ENCODE data around the gene PPP2R5B.

Gene PPP2R5B

DNA sequence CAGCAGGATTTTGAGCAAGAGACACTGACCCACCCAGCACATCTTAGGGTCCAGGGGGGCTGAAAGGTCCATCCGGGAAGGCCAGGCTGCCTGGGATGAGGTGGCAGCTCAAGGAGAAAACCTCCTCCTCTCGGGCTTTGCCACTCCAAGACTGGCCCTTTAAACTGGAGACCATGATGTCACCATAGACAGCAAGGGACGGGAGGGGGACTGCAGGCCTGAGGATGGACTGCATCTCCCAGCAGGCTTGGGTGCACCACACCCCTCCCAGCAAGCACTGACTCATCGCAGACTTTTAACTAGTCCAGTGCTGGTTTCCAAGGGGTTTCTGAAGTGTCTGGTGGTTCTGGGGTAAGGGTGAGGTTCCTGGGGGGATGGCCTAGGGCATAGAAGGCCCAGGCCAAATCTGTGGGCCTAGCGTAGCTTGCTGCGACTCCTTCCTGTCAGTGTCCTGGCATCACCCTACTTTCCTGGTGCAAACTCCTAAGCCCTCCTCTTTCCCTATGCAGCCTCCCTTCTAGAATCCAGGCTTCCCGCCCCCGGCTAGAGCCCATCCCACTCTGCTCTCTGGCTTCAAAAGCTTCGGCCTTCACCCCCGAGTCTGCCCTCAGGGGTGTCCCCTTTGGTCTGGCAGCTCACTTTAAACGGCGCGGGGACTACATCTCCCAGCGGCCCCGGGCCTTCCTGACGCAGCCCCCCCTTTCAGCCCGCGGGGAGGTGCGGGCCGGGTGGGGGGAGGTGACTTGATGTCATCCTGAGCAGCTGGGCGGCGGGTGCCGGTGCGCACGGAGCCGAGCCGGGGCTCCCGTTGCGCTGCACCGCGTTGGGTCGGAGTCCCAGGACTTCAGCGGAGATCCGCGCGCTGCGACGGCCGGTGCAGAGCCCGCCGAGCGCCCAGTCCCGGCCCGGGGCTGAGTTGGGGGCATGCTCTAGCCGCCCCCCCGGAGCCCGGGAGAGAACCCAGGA, at the start of gene PPP2R5B:
Gene PPP2R5B (plus strand): TSS at position 746 of the 966 bp plus-strand sequence. CDS start 1,046 bp downstream, outside the sequence.
- peak; percentile 92 for DNase-seq (ENCODE audit: extremely low spot score)
- TF ChIP-seq TARDBP (IDR thresholded peaks at IDR 0.05) (no peak), NFRKB (IDR thresholded peaks at IDR 0.05) (no peak), FOXA1 (IDR thresholded peaks at IDR 0.05) (no peak), ELF4 (IDR thresholded peaks at IDR 0.05) (0 out of 2 replicates have a peak, but pooled peaks have one; percentile 39), HDGF (IDR thresholded peaks at IDR 0.05; ENCODE audit: borderline replicate concordance) (peak; percentile 11; the same call in 1 of the 2 replicates), BHLHE40 (IDR thresholded peaks at IDR 0.05; ENCODE audit: borderline replicate concordance) (no peak), SP1 (IDR thresholded peaks at IDR 0.05) (no peak), L3MBTL2 (conservative IDR thresholded peaks at IDR 0.05) (no peak), ZNF384 (IDR thresholded peaks at IDR 0.05) (no peak), FOXM1 (IDR thresholded peaks at IDR 0.05; ENCODE audit: borderline replicate concordance) (peak; percentile 83), FOXK2 (IDR thresholded peaks at IDR 0.05) (no peak), CTBP1 (IDR thresholded peaks at IDR 0.05; ENCODE audit: borderline replicate concordance) (no peak)
- TF ChIP-seq, protein P1, sequence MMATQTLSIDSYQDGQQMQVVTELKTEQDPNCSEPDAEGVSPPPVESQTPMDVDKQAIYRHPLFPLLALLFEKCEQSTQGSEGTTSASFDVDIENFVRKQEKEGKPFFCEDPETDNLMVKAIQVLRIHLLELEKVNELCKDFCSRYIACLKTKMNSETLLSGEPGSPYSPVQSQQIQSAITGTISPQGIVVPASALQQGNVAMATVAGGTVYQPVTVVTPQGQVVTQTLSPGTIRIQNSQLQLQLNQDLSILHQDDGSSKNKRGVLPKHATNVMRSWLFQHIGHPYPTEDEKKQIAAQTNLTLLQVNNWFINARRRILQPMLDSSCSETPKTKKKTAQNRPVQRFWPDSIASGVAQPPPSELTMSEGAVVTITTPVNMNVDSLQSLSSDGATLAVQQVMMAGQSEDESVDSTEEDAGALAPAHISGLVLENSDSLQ (IDR thresholded peaks at IDR 0.05), result peak; percentile 7; the same call in 1 of the 2 replicates
- CTCF ChIA-PET, result no interaction called here
- POLR2A ChIA-PET, result interaction anchor here (0.5 to 1.5 kb wide), 7 partner anchors 11 to 88 kb away, joined by 3 to 9 read pairs (median 3); partner anchors contain the start of gene GPHA2

DNA sequence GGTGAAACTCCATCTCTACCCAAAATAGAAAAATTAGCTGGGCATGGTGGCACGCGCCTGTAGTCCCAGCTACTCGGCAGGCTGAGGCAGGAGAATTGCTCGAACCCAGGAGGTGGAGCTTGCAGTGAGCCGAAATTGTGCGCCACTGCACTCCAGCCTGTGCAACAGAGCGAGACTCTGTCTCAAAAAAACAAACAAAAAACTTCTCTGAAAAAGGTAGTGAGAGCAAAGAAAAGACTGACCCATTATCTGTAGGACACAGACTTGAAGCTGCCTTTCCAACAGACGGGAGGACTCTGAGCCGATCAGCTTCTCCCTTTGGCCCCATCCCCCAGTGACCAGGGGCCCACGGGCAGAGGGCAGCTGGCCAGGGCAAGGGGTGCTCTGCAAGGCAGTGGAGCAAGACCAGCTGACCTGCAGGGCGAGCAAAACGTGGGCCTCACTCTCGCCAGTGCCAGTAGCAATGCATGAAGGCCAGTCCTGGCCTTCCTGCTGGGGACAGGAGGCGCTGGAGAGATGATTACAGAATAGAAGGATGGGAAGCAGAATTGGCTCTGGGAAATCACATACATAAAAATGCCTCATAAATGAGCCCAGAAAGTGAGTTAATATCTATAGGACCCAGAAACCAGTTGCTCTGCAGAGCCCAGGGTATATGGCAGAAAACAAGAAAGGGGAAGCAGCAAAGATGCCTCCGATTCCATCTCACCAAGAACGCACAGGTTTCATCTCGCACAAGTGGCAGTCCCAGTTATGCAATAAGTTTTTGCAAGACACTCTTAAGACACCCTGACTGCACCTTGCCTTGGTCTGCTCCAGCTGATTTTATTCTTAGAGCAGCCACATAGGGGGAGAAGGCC, 48.9 kb upstream of the PPP2R5B start:
- TF ChIP-seq ARNT (IDR thresholded peaks at IDR 0.05) (no peak), ELF4 (IDR thresholded peaks at IDR 0.05) (no peak), HDGF (IDR thresholded peaks at IDR 0.05; ENCODE audit: borderline replicate concordance) (no peak), NFRKB (IDR thresholded peaks at IDR 0.05) (no peak), FOXA1 (IDR thresholded peaks at IDR 0.05) (no peak), TARDBP (IDR thresholded peaks at IDR 0.05) (no peak), CTBP1 (IDR thresholded peaks at IDR 0.05; ENCODE audit: borderline replicate concordance) (no peak)
- POLR2A ChIA-PET, result interaction anchor here (1.1 to 5.0 kb wide), 3 partner anchors 11 to 13 kb away, joined by 3 to 26 read pairs (median 4); no protein-coding TSS in a partner anchor
- DNase-seq (ENCODE audit: extremely low spot score), result no peak
- CTCF ChIA-PET, result interaction anchor here (0.8 to 1.0 kb wide), 2 partner anchors 20 to 88 kb away, joined by 3 to 4 read pairs; no protein-coding TSS in a partner anchor

DNA sequence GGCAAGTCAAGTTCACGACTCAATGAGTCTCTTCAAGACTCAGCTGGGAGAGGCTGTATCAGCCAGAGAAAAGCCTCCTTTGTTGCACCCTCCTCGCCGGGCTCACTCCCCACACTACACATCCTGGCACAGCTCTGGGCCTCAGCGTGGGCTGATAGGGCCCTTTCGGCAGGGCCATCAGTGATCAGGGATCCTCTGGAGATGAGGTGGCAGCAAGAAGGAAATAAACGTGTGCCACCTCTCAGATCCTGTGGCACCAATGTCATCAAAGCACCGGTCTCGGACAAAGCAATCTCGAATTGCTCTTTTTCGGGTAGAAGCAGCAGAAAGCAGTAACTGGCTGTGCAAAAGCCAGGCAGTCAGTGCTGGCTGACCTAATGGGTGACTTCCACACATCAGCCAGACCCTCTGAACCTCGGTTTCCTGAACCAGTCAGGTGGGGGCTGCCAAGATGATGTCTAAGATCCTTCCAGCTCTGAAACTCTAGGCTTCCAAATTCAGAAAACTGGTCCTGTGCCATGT, 48.2 kb upstream of the PPP2R5B start:
- CTCF ChIA-PET, result no interaction called here
- TF ChIP-seq NFRKB (IDR thresholded peaks at IDR 0.05) (no peak), ELF4 (IDR thresholded peaks at IDR 0.05) (no peak), HDGF (IDR thresholded peaks at IDR 0.05; ENCODE audit: borderline replicate concordance) (no peak), SUZ12 (IDR thresholded peaks at IDR 0.05) (no peak), FOXA1 (IDR thresholded peaks at IDR 0.05) (no peak), ZNF384 (IDR thresholded peaks at IDR 0.05) (no peak), CTBP1 (IDR thresholded peaks at IDR 0.05; ENCODE audit: borderline replicate concordance) (no peak), ARNT (IDR thresholded peaks at IDR 0.05) (no peak), L3MBTL2 (conservative IDR thresholded peaks at IDR 0.05) (no peak), FOXM1 (IDR thresholded peaks at IDR 0.05; ENCODE audit: borderline replicate concordance) (no peak), SP1 (IDR thresholded peaks at IDR 0.05) (no peak), BHLHE40 (IDR thresholded peaks at IDR 0.05; ENCODE audit: borderline replicate concordance) (no peak), TARDBP (IDR thresholded peaks at IDR 0.05) (no peak), FOXK2 (IDR thresholded peaks at IDR 0.05) (no peak), LEF1 (IDR thresholded peaks at IDR 0.05; ENCODE audit: borderline replicate concordance) (no peak)
- TF ChIP-seq, protein P1 (IDR thresholded peaks at IDR 0.05), result no peak
- POLR2A ChIA-PET, result interaction anchor here (1.1 to 5.0 kb wide), 3 partner anchors 7 to 12 kb away, joined by 3 to 26 read pairs (median 14); no protein-coding TSS in a partner anchor
- DNase-seq (ENCODE audit: extremely low spot score), result no peak

DNA sequence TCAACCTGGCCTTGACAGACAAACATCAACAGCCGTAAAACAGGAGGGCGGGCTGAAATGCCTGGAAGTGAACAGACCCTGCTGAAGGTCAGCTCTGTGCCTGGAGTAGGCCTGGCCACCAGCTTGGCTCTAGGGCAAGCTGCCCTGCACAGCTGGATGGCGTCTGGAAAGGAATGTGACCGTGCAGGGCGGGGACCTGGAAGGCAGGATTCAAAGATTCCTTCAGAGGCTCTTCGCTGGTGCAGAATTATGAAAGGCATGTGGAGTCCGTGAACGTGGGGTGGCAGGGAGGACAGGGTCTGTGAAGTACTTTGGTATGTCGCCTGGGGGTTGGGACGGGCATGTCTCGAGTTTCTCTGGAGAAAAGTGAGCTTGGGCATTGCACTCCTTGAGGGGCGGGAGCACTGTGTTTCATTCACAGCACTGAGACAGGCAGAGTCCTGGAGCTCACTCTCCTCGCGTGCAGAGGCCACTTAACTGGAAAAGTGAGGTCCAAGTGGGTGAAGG, 47.6 kb upstream of the PPP2R5B start:
- no peak for DNase-seq (ENCODE audit: extremely low spot score)
- ChIA-PET CTCF (interaction anchor here (1.2 to 2.5 kb wide), 3 partner anchors 11 to 31 kb away, joined by 4 to 13 read pairs (median 7); no protein-coding TSS in a partner anchor), POLR2A (interaction anchor here (0.9 to 5.0 kb wide), 4 partner anchors 8 to 14 kb away, joined by 3 to 26 read pairs (median 8); no protein-coding TSS in a partner anchor)
- no peak for TF ChIP-seq NFRKB (IDR thresholded peaks at IDR 0.05)
- TF ChIP-seq CTBP1 (IDR thresholded peaks at IDR 0.05; ENCODE audit: borderline replicate concordance), result no peak
- TF ChIP-seq SP1 (IDR thresholded peaks at IDR 0.05), result no peak
- no peak for TF ChIP-seq HDGF (IDR thresholded peaks at IDR 0.05; ENCODE audit: borderline replicate concordance)
- no peak for TF ChIP-seq FOXK2 (IDR thresholded peaks at IDR 0.05)
- no peak for TF ChIP-seq SUZ12 (IDR thresholded peaks at IDR 0.05)
- TF ChIP-seq ZNF384 (IDR thresholded peaks at IDR 0.05), result no peak
- no peak for TF ChIP-seq TARDBP (IDR thresholded peaks at IDR 0.05)
- TF ChIP-seq LEF1 (IDR thresholded peaks at IDR 0.05; ENCODE audit: borderline replicate concordance), result no peak
- TF ChIP-seq BHLHE40 (IDR thresholded peaks at IDR 0.05; ENCODE audit: borderline replicate concordance), result no peak
- TF ChIP-seq, protein P1 (IDR thresholded peaks at IDR 0.05), result no peak
- no peak for TF ChIP-seq L3MBTL2 (conservative IDR thresholded peaks at IDR 0.05)
- no peak for TF ChIP-seq FOXM1 (IDR thresholded peaks at IDR 0.05; ENCODE audit: borderline replicate concordance)
- no peak for TF ChIP-seq ELF4 (IDR thresholded peaks at IDR 0.05)
- no peak for TF ChIP-seq FOXA1 (IDR thresholded peaks at IDR 0.05)
- TF ChIP-seq ARNT (IDR thresholded peaks at IDR 0.05), result no peak

Data from HEK293T (cell line).